HG02610 (cell line): ENCODE results near the gene ARL14EPL.

Experiments used
- ATAC-seq: cut with Tn5 transposase; IDR thresholded peaks from one replicate; pipeline ENCODE4 v1.9.1; 2021; ENCODE audit warnings: mild to moderate bottlenecking, moderate library complexity; ENCODE audit not compliant: unreplicated experiment

The ARL14EPL gene

DNA sequence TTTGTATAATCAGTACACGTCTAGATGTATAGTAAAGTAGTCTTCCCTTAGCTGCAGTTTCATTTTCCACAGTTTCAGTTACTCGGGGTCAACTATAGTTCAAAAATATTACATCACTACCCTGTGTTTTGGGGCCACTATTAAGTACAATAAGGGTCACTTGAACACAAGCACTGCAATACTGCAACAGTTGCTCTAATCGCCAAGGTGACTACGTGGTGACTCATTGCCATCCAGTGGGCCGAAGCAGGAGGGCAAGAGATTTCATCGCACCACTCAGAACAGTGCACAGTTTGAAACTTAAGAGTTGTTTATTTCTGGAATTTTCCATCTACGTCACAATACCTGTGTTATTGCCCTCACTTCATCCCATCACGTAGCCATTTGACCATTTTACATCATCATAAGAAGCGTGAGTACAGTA, at the start of gene ARL14EPL:
TSS of gene ARL14EPL (plus strand) at position 379 of the 424 bp plus-strand sequence. CDS start 18,994 bp downstream, outside the sequence.
- peak; percentile 65 for ATAC-seq

GRCh38 chr5:115983519-115983918, 48.8 kb upstream of the ARL14EPL start:
- no peak for ATAC-seq

DNA sequence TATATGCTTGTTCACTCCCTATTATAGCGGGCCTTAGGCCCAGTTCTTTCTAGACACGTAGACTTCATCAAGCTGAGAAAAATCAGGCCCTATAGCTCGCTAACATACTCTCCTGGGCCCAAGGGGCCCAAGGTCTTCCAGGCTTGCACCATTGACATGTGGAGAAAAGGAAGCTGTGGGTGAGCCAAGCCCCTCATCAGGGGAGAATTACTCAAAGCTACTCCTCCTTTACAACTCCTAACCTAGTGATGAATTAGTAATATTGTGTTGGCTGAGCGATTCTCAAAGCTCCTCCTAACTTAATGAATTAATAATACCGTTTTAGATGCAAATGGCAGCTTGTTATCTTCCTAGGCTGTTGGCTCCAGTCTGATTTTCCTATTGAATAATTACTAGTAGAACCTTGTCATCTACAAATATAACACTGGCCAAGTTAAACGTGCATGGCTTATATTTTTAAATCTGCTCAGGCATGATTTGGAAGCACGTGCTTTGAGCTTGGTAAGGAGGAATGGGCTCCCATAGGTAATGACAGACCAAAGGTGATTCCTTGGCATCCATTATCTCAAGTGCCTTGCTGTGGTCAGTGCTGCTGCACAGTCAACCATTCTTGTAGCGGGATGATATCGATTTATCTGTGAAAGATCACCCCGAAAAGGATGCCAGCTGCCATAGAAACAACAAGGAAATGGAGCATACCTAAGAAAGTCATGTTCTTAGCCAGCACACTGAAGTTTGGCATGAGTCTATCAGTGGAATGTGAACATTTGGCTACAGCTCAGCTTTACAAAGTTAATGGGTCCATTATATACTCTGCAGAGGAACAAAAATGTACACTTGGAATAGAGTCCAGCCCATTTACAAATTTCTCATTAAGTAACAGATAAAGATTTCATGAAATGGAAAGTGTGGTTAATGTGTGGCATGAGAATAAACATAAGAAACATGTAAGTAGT, 46.2 kb upstream of the ARL14EPL start:
- ATAC-seq, result no peak

GRCh38 chr5:115988002-115988401, 44.3 kb upstream of the ARL14EPL start:
- no peak for ATAC-seq

GRCh38 chr5:115992848-115993350, 39.4 kb upstream of the ARL14EPL start:
- no peak for ATAC-seq

DNA sequence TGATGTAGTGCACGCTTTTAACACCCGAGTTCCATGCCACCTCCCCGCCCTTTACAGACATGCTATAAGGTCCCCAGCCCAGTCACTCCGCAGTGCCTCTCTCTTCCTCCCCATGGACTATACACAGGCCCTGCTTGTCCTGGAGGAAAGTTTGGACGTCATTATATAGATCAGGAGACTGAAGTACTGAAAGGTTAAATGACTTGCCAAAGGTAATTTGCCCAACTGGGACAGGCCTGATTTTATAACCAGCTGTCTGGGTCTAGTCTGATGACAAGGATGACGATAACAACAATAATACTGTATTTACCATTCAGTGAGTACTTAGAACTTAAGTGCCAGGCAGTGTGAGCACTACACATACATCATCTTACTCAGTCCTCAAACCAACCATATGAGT, 36.9 kb upstream of the ARL14EPL start:
- no peak for ATAC-seq

GRCh38 chr5:116002116-116002906, 30.0 kb upstream of the ARL14EPL start:
- ATAC-seq, result no peak

DNA sequence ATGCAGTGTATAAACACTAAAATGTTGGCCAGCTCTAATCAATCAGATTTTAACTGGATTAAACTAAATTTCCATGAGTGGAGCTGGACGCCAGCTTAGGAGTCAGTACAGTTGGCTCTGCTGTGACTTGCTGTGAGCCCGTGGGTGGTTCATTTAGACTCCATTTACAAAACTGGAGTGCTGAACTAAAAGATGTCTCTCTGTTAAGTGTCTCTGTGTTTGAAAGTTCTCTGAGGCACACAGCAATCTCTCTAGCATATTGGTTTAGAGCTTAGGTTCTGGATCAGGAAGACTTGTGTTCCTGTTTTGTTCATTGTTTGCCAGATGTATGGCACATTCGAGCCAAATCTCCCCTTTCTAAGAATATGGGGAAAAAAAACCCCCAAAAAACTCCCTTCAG, 28.0 kb upstream of the ARL14EPL start:
- ATAC-seq, result no peak

GRCh38 chr5:116009806-116010205, 22.5 kb upstream of the ARL14EPL start:
- no peak for ATAC-seq

DNA sequence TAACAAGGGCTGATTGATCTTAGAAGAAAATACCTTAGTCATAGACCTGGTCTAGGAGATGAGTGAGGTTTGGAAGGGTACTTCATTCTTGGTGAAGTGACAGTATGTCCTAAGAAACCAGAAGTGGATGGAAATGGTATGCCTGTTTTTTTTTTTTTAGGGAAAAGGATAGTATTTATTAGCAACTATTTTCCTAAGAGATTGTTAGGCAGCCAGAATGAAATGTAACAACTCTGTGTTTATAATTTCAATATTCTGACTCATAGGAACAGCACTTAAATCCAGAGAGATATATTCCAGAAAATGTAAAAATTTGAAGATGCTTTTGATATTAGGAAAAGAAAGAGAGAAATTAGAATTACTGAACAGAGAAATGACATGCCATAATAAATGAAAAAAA, 21.2 kb upstream of the ARL14EPL start:
- ATAC-seq, result no peak

- no peak for ATAC-seq
Observed at GRCh38 chr5:116013207-116013785, 19.0 kb upstream of the ARL14EPL start.

GRCh38 chr5:116013936-116014335, 18.3 kb upstream of the ARL14EPL start:
- ATAC-seq, result no peak

- ATAC-seq, result no peak
Observed at GRCh38 chr5:116023619-116024018, 8.7 kb upstream of the ARL14EPL start.

- ATAC-seq, result no peak
Observed at GRCh38 chr5:116025866-116026265, 6.4 kb upstream of the ARL14EPL start.

DNA sequence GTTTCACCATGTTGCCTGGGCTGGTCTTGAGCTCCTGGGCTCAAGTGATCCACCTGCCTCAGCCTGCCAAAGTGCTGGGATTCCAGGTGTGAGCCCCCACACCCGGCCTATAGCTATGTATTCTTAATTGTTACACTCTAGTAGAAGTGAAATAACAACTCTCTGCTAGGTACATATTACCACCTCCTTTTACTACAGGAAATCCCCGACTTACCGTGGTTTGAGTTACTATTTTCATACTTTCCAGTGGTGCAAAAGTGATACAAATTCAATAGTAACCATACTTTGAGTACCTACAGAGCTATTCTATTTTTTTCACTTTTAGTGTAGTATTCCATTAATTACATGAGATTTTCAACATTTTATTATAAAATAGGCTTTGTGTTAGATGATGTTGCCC, 719 bp downstream of the ARL14EPL start:
- ATAC-seq, result peak; percentile 52

DNA sequence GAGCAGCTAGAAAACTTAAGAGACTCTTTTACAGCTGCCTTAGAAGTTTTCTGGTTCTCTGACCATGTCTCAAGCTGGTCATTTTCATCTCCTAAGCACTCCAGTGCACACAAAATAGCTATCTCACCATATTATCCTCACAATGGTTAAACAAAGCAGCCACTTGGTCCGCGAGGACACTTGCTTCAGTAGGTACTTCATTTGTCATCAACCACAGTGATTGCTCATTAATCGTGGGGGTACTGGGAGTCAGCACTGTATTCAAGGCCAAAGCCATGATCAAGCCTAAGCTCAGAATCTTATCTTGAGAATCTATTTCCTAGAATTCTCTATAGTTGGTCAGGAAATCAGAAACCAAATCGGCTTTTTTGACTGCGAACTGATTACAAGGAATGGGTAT, 2.9 kb downstream of the ARL14EPL start:
- ATAC-seq, result no peak

- ATAC-seq, result peak; percentile 28
Observed at GRCh38 chr5:116037236-116037822, 5.1 kb downstream of the ARL14EPL start.

DNA sequence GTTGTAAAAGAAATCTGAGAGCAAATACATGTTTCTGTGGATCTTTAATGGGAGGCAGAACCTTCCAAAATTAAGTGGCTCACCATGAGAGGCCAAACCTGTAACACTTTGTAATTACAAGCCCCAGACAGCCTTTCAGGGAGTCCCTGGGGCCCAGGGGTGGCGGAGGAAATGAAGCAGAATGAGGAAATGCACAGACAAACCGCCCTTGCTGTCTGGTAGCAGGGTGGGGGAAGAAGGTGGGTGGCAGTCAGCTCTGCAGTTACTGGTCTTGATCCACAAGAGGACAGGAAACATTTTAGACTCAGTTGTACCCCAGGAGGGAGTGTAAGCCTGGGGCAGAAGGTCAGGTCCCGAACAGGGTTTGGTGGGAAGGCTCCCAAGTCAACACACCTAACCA, 6.5 kb downstream of the ARL14EPL start:
- ATAC-seq, result peak; percentile 89

- ATAC-seq, result no peak
Observed at GRCh38 chr5:116042375-116042774, 10.1 kb downstream of the ARL14EPL start.

DNA sequence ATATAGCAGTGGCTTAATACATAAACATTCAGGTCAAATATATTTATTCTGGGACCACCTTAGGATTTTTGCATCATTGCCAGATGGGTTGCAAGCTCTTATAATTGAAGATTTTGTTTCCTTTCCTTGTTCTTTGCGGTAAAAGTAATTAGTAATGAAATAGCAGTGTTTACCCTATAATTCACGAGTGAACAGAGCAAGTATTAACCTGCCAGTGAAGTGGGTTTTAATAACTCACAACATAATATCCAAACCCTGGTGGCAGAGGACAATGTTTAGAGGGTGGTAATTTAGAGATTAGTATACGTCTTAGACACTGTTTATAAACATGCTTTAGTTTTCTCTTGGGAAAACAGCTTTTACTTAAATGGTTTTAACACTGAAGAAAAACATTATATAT, 11.8 kb downstream of the ARL14EPL start:
- ATAC-seq, result no peak

- no peak for ATAC-seq
Observed at GRCh38 chr5:116045821-116046220, 13.5 kb downstream of the ARL14EPL start.
